HG03442 (cell line): ENCODE data around the gene ALAS2.
"Not testable (repeated sequence)": the region's sequence is repeated elsewhere in the genome, so short reads cannot be mapped to it uniquely, and the experiment has no call there.

ENCODE experiments used
- ATAC-seq: cut with Tn5 transposase; IDR thresholded peaks from one replicate; pipeline ENCODE4 v1.9.1; 2021; ENCODE audit warnings: mild to moderate bottlenecking, moderate library complexity; ENCODE audit not compliant: unreplicated experiment

Gene ALAS2, protein sequence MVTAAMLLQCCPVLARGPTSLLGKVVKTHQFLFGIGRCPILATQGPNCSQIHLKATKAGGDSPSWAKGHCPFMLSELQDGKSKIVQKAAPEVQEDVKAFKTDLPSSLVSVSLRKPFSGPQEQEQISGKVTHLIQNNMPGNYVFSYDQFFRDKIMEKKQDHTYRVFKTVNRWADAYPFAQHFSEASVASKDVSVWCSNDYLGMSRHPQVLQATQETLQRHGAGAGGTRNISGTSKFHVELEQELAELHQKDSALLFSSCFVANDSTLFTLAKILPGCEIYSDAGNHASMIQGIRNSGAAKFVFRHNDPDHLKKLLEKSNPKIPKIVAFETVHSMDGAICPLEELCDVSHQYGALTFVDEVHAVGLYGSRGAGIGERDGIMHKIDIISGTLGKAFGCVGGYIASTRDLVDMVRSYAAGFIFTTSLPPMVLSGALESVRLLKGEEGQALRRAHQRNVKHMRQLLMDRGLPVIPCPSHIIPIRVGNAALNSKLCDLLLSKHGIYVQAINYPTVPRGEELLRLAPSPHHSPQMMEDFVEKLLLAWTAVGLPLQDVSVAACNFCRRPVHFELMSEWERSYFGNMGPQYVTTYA

DNA sequence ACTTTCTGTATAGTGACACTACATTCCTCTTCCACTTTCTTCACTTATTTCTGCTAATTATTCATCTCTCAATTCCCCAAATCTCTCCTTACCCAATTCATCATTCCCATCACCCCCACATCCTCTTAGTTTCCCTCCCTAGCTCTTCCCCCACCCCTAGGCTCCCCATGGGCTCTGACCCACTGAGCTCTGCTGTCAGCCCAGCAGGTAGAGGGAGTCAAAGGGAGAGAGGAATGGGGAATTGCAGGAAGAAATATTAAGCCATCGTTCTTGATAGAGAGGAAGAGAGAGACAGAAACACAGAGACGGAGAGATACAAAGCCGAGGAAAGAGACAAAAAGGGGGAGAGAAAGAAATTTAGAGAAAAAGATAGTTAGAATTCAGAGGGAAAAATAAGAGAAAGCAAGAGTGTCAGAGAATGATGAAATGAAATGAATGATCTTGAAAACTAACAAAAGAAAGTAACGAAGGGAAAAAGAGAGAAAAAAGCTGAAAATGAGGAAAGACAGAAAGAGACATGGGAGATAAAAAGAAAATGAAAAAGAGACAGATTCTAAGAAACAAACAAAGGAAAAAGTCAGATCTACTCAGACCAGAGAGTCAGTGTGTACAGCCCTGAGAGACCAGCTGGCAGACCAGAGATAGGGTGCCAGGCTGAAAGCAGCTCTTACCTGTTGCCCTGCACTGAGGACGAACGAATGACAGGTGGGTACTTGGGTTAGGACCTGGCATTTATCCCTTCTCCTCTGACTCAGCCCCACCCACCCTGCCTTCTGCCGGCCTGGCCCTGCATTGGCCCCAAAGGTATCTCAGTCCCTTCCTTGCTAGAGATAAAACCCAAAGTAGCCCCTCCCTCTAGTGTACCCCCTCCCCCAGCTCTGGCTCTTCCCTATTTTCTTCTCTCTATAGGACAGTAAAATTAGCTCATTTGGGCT lies at the start of gene ALAS2:
Gene ALAS2, minus strand, starts transcription at position 707 of the 935 bp plus-strand sequence. CDS start 4,977 bp downstream, outside the sequence.
- ATAC-seq, result no peak

DNA sequence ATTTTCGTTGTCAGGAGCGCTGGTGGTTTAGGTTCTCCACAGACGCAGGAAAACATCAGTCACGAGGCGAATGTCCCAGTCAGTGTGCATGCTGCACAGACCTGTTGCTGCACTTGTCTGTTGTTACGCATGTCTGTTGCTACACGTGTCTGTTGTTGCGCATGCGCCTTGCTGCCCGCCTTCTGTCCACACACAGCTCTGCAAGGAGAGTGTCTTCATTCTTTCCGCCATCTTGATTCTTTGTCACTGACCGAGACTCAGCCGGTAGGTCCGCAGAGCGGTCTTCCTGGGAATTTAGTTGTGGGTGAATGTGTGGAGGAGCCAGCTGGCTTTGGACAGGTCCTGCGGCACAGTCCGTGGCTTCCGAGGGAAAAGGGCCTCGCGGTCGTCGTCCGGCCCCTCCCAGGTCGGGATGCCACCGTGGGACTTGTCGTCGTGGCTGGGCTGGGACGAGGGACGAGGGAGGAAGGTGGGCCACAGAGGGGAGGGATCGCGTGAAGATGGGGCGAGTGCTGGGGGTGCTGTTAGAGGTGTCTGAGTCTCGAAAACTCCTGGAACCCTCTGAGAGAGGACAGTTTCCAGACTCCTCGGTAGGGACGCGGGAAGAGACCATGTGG lies 44.2 kb upstream of the ALAS2 start, which contains the start of gene PAGE2B:
Gene PAGE2B, plus strand, starts transcription at position 180 of the 617 bp plus-strand sequence. CDS start 1,012 bp downstream, outside the sequence.
- ATAC-seq, result no peak

DNA sequence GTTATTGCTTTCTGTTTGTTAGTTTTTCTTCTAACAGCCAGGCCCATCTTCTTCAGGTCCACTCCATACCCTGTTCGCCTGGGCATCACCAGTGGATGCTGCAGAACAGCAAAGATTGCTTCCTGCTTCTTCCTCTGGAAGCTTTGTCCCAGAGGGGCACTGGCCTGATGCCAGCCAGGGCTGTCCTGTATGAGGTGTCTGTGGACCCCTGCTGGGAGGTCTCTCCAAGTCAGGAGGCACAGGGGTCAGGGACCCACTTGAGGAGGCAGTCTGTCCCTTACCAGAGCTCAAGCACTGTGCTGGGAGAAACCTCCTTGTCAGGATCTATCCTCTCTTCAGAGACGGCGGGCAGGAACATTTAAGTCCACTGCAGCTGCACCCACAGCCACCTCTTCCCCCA lies 41.5 kb upstream of the ALAS2 start:
- no peak for ATAC-seq

DNA sequence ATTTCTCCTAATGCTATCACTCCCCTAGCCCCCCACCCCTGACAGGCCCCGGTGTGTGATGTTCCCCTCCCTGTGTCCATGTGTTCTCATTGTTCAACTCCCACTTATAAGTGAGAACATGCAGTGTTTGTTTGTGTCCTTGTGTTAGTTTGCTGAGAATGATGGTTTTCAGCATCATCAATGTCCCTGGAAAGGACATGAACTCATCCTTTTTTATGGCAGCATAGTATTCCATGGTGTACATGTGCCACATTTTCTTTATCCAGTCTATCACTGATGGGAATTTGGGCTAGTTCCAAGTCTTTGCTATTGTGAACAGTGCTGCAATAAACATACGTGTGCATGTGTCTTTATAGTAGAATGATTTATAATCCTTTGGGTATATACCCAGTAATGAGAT lies 36.4 kb upstream of the ALAS2 start:
- not testable (repeated sequence) for ATAC-seq

DNA sequence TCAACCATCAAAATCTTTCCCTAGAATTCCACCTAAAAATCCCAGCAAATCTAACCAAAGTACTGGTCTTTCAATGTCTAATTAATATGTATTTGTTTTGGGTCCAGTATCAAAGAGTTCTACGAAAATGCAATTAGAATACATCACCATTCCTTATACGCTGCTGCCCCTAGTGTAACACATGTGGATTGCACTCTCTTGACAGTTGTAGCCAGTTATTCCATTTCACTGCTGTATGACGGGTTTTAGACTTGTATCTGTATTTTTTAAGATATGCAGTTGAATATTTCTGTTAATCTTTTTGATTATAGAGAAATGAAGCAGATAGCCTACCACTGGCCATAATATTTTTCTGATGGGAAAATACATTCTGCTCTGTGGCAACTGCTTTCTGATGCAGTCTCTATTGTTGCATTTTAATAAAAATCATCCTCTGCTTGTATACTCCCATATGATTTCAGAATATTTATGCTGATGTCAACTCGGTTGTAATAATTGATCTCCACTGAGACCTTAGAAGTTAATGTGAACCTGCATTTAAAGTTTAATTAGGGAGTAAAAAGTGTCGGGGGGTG lies 27.0 kb upstream of the ALAS2 start:
- no peak for ATAC-seq

DNA sequence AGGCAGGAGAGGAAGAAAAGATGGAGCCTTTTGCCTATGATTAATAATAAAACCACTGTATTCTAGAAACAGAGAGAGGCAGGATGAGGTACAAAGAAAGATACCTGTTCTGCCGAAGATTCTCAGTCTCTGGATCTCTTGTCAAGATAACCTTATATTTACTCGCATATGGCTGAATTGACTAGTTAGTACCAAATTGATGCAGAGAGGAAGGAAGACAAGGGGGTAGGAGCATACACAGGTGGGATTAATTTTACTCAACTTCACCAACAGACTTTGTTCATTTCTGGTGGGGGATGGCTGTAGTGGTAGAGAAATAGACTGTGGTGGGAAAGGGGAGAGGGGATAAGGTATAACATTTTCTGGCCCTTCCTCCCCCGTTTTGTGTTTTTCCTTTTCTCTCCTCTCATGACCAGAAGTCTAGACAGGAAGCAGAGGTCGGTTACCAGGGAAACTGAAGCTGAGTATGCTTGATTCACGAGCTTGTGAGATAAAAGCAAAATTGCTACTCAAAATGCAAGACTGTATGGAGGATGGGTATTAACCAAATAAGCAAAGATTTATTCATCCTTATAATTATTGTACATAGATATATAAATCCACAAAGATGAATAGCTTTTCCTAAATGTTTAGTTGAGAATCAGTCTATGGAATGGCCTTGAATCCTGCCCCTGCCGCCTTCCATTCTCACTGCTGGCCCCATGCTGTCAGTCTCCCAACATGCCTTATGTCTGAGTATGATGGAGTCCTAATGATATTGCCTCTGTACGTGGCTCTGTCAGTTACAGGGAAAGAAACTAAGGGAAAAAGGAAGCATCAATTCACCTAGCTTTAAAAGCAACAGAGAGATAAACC lies 26.3 kb upstream of the ALAS2 start:
- no peak for ATAC-seq

DNA sequence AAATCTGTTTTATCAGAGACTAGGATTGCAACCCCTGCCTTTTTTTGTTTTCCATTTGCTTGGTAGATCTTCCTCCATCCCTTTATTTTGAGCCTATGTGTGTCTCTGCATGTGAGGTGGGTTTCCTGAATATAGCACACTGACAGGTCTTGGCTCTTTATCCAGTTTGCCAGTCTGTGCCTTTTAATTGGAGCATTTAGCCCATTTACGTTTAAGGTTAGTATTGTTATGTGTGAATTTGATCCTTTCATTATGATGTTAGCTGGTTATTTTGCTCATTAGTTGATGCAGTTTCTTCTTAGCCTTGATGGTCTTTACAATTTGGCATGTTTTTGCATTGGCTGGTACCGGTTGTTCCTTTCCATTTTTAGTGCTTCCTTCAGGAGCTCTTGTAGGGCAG lies 19.8 kb upstream of the ALAS2 start:
- not testable (repeated sequence) for ATAC-seq

DNA sequence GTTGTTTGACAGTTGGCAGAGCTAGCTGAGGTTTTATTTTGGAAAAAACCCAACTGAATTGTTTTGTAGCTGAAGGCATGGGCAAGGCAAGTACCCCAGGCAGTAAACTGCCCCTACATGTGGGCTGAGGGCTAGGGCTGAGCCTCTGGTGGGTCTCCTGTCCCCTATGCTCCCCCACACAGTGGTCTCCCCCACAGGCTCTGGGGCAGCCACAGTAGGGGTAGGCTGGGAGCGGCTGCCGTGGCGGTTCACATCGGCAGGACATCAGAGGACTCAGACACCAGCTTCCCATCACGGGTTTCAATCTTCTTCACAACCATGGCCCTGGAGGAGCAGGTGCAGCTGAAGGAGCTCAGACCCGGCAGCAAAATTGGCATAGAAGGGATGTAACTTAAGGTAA lies 10.7 kb upstream of the ALAS2 start:
- no peak for ATAC-seq

DNA sequence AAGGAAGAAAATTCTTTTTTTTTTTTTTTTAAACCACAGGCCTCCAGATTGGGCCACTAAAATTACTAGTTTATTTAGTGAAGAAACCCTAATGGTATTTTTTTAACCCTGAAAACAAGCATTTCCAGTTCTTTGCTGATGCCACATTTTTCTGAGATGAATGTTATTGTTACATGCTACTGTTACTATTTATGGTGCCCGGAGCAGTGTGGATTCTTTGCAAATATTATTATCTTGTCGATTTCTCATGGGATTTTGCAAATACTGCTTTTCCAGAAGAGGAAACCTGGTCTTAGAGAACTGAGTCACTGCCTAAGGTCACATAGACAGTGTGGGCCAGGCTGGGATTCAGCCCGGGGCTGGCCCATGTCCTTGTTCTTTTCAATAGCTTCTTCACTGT lies 8.7 kb upstream of the ALAS2 start:
- no peak for ATAC-seq

DNA sequence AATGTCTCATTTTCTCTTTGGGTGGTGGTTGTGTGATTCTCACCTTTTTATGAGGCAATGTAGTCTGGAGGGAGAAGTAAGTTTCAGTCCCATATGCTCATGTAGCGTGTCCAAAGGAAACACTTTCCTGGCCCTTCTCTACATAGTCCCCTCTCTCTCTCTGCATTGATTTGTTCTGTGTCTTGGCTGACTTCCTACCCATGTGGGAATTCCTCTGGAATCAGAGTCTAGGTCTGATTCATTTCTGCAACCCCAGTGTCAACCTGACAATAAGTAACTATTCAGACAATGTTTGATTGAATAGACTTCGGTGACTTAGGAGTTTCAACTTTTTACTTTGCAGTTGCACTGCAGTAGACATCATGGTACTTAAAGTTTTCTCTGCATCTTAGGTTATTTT lies 2.7 kb upstream of the ALAS2 start:
- ATAC-seq, result no peak

DNA sequence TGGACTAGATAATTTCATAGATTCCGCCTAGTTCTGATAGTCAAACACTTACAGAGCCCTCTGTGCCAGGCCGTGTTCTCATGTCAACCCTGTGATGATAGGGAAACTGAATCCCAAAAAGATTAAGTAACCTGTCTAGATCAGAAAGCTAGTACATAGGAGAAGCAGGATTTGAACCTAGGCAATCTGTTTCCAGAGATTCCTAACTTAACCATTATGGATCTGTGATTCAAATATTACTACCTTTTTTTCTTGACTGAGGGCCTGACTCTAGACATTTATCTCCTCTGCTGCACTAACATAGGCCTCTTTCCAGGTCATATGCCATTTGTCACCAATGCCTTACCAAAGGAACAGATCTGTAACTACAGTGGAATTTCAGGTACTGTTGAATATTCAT lies 1.5 kb downstream of the ALAS2 start:
- no peak for ATAC-seq

DNA sequence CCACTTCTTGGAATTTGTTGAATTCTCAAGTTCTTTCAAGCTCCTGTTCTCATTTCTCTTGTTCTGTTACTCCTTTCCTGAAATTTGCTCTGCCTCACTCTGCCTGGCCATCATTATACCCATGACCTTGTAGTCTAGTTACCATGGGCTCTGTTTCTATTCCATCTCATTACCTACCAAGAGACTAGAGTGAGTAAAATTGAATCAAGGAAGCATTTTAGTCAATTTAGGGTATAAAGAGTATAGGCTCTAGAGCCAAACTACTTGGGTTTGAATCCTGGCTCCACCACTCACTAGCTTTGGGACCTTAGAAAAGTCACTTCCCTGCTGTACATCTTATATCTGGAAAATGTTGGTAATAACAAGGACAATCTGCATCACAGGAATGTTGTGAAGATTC lies 2.2 kb downstream of the ALAS2 start:
- ATAC-seq, result no peak

DNA sequence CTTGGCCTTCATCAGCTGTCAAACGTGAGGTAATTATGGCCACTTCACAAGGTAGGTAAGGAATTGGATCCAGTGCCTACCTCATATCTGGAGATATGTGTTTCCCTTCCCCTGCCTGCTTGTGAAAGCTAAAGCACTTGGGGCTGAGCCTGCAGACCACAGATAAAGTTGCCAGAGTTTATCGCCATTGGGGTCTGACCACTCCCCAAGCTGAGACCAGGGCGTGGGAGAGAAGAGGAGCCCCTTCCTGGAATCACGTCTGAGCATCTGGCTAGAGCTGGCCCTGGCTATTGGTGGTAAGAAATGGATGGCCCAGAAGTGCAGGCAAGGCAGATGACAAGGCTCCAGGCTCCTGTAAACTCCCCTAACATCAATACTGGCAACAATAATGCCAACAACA lies 2.7 kb downstream of the ALAS2 start:
- ATAC-seq, result no peak

DNA sequence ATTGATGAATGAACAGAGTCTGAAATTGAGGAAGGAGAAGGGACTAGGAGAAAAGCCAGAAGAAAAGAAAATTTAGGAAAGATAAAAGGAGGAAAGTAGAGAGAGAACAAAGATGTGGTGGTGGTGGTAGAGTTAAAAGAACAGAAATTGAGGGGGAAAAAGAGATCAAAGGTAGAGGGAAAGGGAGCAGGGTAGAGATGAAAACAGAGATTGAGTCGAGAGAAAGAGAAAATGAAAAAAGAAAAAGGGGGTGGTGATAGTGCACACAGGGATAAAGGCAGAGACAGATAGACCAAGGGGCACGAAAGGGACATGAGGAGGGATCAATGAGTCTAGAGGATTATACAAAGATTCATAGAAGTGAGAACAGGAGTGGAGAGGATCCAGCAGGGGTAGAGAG lies 3.9 kb downstream of the ALAS2 start:
- no peak for ATAC-seq

DNA sequence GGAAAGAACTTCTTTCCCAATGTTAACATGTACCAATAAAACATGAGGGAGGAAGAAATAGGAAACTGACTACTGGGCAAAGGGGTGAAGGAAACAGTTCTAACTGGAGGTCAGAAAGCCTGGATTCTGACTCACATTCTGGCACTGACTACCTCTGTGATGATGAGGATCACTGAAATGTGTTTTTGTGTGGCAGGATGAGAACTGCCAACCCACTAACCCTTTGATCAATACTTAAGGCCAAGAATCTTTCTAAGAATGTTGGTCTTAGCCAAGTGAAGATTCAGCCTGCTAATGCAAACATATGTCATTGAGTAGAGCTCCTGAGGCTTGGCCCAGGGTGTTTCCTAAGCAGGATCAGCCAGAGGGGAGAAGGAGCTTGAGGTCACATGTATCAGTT lies 4.6 kb downstream of the ALAS2 start:
- no peak for ATAC-seq

DNA sequence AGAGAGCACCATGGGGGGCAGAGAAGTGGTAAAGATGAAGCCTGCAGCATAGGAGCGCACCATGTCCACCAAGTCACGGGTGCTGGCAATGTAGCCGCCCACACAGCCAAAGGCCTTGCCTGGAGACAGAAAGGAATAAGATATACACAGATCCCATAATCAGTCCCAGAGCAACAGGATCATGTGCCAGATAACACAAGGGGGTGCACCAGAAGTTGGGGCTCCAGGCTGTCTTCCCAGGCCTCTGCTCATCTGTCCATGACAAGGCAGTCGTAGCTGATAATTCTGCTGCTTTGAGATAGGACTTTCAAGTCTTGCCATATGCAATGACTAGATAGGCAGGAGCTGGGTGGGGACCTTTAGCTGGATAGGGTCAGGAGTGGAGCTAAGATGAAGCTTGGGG lies 15.9 kb downstream of the ALAS2 start:
- no peak for ATAC-seq

DNA sequence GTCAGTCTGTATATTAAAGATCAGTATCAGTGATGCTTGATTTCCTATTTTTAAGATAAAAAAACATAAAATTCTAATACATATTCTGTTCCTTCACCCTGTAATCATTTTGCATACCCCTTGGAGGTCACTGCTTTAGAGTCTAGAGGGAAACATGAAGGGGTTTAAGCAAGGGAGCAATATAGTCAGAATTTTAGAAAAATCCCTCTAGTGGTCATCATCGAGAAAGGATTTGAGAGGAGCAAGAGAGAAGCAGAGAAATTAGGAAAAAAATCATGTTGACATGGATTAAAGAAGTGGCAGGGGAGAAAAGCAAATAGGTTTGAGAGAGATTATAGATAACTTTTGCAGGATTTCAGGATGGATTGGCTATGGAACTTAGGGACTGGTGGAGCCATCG lies 19.5 kb downstream of the ALAS2 start:
- no peak for ATAC-seq

DNA sequence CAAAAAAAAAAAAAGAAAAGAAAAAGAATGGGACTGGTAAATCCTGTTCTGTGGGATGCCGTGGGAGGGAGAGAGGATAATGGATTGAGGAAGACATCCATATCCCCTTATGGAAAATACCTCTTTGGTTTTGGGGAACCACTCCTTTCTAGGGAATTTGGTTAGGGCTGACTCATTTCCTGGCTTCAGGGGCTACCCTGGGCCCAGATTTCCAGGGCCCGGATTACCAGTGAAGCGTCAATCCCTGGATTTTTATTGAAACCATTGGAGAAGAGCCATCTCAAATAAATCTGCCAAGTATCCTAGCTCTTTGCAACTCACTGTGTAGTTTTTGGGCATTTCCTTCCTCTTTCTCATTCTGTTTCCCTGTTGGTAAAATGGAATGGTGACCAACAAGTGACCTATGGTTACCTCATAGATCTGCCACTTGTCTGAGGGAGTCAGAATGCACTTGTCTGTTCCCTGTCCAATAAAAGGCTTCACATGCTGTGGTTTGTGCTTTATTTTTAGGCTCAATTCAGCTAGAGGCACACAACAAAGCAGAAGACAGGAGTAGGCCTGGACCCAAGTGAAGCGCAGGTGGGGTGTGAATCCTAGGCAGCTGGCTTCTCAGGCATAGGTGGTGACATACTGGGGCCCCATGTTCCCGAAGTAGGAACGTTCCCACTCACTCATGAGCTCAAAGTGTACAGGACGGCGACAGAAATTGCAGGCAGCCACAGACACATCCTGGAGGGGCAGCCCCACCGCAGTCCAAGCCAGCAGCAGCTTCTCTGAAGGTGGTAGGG lies 22.0 kb downstream of the ALAS2 start:
- no peak for ATAC-seq

DNA sequence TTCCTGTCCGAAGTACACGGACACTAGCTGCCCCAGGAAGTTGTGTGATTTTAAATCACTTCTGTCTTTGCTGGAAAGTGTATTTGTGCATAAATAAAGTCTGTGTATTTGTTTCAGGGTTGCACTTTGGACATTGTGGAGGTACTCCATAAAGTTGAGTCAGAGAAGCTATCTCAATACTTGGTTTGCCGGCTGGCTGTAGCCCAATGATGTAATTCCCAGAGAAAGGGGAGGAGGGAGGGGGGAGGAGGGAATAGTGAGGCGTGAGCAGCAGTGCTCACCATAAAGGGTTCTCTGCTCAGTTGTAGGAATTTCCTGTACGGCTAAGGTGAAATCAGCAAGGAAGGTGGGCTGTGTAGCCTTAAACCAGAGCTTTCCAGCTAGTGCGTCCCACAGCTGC lies 23.1 kb downstream of the ALAS2 start:
- ATAC-seq, result no peak
